Skin of body (tissue), 2 donors: ENCODE results near the gene ARSG. TPM values are rescaled to one million over a fixed set of nuclear protein-coding genes. Genes with fewer than 3 reads are reported as not detected.
"Not testable (repeated sequence)": the region's sequence is repeated elsewhere in the genome, so short reads cannot be mapped to it uniquely, and the experiment has no call there.

Experiments used
- DNase-seq: peaks from one replicate; lab custom pipeline; 2025; lab: John Stamatoyannopoulos, UW
- total RNA-seq: library from RNA; depleted of rRNA; stranded (reverse); fragments of >200 nt; gene quantifications from one replicate; pipeline ENCODE4 v1.2.3, GENCODE V29; 2014

The ARSG gene
- total RNA-seq, 1 donor from 2014 or later: 3.3 TPM

DNA sequence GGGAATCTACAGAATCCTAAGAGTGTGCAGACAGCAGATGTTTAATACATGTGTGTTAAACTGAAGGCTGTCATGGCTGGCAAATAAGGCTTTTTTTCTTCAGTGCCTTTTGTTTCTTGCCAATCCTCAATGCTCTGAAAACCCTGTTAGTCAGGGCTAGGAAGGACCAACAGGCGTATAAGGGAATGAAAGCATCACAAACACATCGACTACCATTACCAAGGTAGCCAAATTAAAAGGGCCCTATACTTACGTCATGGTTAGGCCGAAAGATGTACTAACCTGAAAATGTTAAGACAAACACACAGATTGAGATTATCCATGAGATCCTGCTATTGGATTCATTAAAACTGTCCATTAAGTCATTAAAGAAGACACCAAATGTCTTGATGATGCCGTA is 13.5 kb upstream of the ARSG start:
- DNase-seq: no peak

DNA sequence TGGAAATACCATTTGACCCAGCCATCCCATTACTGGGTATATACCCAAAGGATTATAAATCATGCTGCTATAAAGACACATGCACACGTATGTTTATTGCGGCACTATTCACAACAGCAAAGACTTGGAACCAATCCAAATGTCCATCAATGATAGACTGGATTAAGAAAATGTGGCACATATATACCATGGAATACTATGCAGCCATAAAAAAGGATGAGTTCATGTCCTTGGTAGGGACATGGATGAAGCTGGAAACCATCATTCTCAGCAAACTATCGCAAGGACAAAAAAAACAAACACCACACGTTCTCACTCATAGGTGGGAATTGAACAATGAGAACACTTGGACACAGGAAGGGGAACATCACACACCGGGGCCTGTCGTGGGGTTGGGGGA is 9.3 kb upstream of the ARSG start:
- not testable (repeated sequence) for DNase-seq

DNA sequence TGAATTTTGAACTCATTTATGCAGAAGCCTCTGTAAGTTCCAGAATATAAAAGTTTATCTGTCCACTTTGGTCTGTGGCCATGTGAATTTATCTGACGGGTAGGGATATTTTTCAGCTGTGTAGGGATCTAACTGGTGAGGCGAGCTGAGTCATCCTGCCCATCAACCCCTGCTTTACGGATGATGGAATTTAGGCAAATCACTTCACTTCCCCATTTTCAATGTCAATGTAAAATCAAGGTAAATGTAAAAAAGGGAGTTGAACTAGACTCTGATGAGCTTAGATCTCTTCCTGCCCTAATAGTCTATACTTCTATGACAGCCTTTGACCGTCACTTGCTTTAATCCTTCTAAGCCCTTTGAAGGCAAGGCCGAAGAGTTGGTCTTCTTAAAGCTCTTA is 2.9 kb upstream of the ARSG start:
- no peak for DNase-seq

DNA sequence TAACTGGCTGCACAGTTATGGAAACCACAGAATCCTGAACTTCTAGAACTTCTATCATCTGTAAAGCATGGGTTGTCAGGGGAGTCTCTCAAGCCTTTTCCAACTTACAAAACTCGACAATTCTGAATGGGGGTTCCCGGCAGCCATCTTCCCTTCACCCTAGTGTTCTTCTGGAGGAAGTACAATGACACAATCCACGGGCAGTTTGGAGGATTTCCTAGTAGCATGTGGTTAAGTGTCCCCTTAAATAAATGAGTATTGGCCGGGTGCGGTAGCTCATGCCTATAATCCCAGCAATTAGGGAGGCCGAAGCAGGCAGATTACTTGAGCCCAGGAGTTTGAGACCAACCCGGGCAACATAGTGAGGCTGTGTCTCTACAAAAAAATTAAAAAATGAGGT is 2.5 kb upstream of the ARSG start:
- DNase-seq: no peak

DNA sequence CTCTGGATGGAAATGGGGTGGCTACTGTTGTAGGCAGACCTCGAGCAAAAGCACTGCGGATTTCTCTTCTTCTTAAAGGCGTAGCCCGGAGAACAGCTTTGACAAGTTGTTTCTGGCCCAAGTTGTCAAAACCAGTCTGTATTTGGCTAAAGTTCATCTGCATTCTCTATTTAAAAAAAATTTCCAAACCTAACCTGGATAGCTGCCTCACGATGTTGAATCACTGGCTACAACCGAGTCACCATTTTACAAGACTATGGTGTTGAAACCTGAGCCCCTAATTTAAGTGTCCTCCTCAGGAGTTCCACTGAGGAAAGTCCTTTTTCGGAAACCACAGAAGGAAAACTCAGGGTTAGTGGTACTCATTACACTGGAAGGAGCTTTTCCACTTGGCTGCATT is 1.8 kb upstream of the ARSG start:
- DNase-seq: no peak

DNA sequence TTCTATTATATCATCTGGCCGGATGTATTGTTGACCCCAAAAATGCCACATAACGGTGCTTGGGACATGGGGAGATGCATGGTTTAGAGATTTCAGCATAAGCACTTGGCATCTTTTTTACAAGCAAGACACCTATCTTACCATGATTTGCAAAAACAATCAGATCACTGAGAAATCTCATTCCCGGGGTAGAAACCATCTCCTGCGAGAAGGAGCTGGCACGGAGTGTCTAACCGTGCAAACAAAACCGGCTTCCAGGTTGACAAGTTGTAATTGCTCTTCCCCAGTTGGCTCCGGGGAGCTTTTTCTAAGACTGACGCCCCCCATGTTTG is 1.4 kb upstream of the ARSG start:
- DNase-seq: no peak

DNA sequence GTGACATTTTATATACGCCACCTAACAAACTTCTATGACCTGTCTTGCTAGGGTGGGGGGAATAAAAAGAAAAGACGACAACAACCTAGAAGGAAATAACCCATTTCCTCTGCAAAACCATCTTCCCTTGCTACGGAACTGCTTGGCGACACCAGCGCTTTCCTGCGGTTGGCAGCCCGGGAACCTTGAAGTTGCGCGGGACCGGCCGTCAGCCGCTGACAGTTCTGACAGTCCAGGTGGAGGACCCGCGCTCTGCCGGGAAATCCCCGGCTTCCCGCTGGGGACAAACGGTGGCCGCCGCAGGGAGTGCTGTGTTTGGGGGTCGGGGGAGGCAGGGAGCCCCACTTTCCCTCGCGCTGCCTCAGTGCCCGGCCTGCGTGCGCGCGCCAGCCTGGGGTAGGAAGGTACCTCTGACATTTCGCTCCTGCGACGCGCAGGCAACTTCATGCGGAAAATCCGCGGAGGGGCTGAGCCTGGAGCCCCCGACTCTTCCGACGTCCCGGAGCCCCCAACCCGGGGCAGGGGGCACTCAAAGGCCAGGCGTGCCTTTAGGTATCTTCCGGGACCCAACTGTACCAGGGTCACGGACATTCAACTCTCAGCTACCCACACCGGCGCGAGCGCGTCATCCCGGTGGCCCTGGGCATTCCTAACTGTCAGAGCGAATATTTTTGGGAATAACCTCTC is 884 bp upstream of the ARSG start:
- DNase-seq: no peak

DNA sequence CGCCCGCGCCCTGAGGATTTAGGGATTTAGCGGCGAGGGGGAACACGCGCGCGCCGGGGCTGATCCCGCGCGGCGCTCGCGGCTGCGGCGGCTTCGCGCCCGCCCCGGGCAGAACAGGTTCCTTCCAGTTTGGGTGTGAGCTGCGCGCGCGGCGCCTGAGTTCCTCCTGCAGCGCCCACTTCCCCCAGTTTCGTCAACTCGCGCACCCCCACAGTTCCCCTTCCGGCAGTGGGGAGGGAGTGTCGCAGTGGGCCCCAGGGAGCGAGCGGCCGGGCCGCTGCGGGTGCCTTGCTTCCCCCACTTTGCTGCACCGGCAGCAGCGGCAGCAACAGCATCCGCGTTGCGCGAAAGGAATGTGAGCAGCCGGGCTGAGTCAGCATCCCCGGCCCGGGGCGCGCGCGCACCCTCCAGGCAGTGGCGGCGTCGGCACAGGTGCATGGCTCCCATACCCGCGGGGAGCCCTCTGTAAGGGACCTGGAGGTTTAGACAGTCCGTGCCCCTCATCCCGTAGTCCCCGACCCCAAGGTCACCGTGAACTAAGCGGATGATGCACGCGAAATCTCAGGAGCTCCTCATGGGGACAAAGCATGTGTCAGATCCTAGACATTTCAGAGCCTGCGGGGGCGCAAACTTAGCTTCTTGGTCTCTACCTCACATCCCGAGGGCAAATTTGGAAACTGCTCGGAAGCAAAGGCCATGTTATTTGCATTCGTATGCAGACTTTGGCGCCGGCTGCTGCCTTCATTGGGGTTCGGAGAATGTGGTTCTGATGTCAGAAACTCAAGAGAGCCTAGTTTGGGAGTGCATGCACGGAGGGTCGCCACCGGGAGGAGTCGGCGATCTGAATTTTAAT is 767 bp downstream of the ARSG start:
- DNase-seq: no peak

DNA sequence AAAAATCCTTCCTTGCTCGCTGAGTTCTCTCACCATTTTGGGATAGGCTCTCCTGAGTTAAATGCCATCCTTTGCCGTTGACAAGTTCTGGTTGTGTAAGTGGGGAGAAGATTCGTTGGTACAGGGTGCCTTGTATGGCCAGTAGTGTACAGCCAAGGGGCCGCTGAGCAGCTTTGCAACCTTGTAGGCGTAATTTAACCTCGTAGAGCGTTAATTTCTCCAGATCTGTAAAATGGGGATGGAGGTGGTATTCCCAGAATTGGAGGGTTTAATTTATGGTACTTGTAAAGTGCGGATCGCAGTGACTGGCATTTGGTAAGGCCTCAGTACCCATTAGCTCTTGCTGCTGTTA is 1.4 kb downstream of the ARSG start:
- DNase-seq: no peak

DNA sequence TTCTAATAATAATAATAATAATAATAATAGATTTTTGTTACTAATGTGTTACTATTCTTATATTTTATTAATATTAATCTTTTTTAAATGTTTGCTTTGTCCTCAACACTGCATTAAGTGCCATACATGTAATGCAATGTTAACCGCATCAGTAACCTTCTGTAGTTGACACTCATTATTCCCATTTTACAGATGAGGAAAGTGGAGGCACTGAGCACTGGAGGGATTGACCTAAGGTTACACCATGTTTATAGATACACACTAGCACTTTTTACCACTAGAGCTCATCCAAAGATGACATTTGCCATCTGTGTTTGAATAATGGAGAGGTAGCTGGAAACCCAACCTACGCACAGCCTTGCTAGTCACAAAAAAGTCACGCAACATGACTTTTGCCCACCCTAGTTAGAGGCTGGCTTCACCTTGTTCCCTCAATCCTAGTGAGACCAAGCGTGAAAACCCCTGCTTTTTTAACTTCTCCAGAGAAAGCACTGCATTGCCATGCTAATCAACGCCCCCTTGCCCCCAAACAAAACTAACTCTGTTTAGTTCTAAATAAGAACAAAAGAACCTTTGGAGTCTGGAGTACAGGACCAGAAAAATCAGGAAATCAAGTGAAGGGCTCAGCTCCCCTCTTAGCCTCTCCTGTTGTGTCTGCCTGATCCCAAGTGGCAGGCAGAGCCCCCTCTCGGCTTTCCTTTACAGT is 2.3 kb downstream of the ARSG start:
- no peak for DNase-seq

DNA sequence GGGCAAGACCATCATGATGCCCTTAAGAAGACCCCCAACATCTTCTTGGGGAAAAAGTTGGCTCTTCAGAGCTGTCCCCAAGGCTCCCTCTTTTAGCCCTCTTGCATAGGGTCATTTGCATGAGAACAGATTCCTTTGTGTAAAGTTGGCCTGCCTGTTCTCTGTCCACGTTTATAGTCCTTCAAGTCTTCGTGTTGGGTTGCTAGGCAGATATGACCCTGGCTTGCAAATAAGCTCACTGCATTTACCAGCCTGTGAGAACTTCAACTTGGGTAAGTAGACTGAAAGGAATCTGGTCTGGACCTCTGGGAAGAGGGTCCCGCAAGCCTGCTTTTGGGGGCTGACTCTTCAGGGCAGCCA is 2.9 kb downstream of the ARSG start:
- DNase-seq: no peak

DNA sequence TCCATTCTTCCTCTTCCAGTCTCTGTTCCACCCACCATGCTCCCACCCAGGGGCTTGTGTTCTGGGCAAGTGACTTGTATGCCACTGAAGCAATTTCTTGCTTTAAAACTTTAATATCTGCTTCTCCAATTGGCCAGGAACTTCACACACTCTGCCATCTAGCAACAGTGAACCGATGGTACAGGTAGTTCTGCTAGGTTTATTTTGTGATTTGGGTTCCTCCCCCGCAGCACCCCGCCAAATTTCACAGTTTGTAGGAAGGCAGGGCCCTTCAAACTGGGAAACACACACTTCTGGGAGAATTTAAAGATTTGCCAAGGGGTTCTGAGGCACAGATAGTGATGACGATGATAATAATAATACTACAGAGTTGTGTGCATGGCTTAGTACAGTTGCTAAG is 3.3 kb downstream of the ARSG start:
- no peak for DNase-seq

DNA sequence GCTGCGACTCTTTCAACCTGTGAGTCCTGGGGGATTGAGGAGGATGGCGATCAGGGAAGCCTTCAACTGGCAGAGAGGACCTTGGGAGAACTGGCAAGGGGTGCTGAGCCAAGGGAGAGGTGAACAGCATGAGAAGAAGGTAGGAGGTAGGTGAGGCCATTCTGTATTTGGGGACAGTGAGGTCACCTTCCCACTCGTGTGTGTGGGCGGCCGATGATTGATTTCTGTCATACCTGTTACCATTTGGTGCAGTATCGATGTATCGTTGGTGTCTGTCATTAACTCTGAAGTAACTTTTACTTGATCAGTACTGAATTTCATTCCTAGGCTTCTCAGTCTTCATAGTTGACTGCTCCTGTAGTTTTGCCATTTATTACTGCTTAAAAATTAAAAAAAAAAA is 3.8 kb downstream of the ARSG start:
- DNase-seq: no peak

DNA sequence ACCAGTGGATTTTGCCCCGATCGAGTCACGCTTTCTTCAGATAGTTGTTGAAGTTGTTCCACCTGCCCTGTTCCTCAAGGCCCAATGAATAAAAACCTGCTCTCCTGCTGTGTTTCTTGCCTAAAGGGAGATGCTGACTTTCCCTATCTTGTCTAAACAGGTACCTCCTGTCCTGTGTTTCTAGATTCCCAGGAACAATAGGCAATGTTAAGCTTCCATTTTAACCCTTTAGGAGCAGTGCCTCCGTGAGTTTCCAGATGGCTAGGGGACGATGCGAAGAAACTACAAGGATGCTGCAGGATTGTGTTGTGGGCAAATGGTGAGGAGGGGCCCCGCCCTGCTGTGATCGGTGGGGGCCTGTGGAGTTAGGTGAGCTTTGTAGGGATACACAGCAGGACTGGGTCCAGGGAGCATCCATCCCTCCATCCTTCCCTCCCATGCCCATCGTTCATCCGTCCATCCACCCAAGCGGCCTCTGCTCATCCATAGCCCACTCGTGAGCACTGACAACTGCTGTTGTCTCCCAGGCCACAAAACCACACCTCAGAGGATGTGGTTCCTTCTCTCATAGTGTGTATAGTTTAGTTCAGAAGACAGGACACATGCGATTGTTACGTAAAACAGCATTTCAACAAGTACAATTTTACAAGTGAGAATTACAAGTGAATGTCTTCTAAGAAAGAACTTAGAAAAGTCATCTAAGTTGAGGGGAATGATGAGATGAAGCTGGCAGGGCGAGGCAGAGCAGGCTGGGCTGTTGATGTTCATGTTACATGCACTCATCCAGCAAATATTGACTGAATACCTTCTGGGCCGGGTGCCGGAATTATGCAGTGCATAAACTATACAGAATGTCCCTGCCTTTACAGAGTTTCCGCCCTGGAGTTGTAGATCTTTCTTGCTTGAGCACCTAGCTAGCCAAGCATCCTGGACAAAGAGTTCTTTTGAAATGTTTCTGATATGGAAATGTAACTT is 5.2 kb downstream of the ARSG start:
- no peak for DNase-seq

DNA sequence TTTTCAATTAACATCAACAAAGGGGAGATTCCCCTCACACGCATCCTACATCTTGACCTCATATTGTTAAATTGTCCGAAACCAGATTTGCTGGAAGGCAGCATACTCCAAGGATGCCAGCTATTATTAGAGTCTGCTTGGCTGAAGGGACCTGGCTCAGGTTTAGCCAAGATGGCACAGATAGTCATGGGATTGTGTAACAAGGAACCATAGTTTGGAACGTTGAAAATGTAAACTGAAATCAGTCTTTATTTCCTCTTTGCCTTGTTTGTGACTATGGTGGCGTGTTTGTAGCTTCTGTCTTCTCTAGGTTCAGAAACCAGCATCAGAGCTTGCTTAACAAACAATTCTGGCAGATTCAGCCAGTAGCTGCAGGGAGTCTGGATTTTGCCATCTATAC is 5.9 kb downstream of the ARSG start:
- no peak for DNase-seq

DNA sequence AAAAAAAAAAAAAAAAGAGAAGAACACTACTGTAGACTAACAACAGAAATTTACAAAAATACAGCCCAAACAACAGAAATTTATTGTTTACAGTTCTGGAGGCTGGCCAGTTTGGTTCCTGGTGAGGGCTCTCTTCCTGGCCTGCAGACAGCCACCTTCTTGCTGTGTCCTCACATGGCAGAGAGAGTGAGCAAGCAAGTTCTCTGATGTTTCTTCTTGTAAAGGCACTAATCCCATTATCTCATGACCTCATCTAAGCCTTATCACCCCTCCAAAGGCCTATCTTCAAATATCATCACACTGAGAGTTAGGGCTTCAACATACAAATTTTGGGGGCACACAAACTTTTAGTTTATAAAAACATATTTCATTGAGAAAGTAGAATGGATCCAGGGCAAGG is 7.3 kb downstream of the ARSG start:
- DNase-seq: no peak

DNA sequence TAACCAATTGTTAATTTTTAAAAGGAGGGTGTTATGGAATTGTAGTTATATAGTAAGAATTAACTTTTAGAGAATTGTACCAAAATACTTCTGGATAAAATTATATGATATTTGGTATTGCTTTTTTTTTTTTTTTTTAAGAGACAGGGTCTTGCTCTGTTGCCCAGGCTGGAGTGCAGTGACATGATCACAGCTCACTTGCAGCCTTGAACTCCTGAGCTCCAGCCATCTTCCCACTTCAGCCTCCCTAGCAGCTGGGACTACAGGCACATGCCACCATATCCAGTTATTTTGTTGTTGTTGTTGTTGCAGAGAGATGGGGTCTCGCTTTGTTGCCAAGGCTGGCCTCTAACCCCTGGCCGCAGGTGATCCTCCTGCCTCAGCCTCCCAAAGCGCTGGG is 8.5 kb downstream of the ARSG start:
- no peak for DNase-seq

DNA sequence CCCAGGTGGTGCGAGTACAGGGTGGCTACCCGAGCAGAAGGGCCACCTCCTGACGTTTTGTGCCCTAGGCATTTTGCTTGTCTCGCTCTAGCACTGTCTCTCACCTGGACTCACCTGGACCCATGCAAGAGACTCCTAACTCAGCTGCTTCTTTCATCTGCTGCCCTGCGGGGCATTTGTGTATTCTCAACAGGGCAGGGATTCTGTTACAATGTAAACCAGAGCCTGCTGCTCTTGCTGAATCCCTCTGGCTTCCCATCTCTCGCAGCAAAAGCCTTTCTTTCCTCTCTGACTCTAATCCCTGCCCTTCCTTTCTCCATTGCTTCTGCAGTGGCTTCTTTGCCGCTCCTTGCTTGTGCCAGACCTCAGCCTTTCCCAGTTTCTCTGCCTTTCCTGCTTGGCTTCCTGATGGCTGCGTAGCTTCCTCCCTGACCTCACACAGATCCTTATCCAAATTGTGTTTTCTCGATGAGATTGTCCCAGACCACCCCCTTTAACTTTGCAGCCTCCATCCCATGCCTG is 10.2 kb downstream of the ARSG start:
- DNase-seq: no peak

DNA sequence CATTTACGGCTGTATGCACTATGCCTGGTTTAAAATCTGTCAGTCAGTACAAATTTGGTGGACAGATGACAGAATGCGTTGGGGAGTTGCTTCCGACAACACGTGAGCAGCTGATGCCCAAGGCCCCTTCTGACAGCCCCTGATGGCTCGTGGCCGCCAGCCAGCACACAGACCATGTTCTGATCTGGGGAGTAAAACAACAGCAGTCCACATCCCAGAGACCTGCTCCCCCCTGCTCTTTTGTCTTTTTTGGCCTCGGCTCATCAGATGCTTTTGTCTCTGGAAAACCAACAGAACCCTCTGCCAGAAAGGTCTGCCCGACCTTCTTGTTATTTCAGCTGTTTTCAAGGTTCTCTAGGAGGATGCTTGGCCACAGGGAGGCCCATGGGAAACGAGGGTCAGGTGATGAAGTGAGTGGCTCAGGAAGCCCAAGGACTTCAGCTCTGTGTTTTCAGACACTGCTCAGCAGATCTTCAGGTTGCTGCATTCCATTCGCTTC is 10.8 kb downstream of the ARSG start:
- DNase-seq: no peak

DNA sequence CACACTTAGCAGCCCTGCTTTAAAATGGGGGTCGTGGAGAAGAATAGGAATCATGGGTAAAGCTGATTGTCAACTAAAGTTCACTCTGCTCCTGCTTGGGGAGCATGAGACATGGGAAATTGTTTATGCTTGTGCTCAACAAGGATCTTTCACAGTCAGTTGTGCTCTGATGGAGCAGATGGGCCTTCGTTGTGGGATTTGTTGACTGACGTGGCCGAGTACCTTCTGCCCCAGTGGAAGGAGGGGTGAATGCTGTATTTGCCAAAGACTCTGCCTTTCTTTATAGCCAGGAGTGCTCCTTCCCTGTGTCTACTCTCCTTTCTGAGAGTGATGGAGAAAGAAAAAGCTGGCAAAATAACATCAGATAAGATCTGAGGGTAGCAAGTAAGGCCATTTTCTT is 11.4 kb downstream of the ARSG start:
- no peak for DNase-seq

DNA sequence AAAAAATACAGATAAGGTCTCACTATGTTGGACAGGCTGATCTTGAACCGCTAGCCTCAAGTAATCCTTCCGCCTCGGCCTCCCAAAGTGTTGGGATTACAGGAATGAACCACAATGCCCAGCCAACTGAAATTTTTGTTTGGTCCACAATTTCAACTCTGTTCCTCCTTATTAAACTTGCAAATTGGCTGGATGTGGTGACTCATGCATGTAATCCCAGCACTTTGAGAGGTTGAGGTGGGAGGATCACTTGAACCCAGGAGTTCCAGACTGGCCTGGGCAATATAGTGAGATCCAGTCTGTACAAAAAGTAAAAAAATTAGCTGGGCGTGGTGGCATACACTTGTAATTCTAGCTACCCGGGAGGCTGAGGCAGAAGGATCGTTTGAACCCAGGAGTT is 13.4 kb downstream of the ARSG start:
- no peak for DNase-seq
